ENCODE results near the gene BMPR1A.

BMPR1A gene

DNA sequence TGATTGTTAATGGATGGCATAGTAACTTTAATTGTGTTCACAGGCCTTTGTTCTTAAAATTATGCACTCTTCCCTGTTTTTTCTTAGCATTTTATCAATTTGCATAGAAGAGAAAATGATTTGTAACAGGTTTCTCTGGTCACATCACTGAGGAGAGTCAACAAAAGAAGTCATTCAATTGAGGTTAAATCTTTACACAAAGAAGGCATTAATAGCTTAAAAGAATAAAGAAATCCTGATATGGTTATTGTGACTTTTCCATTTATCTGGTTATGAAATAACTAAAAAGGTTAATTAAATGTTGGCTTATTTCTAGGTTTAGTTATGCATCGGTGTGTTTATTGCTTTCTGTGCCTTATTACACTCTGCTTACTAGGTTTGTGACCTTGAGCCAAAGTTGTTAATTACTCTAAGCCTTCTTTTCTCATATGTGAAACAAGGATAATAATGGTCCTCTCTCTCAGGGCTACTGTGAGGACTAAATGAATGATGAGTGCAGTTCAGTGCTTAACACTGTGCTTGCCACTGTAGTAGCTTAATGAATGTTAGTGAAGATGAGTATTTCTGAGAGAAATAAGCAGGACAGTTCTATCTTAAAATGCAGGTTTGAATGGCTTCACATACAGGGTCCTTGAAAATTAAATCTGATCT is 12.1 kb downstream of the BMPR1A start:
- no peak for DNase-seq

DNA sequence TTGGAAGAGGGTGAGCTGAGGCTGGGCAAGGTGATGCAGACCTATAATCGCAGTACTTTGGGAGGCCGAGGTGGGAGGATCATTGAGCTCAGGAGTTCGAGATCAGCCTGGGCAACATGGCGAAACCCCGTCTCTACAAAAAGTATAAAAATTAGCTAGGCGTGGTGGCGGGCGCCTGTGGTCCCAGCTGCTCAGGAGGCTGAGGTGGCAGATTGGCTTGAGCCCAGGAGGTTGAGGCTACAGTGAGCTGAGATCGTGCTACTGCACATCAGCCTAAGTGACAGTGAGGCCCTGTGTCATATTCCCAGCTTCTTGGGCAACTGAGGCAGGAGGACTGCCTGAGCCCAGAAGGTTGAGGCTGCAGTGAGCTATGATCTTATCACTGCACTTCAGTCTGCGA is 13.6 kb downstream of the BMPR1A start:
- no peak for DNase-seq

DNA sequence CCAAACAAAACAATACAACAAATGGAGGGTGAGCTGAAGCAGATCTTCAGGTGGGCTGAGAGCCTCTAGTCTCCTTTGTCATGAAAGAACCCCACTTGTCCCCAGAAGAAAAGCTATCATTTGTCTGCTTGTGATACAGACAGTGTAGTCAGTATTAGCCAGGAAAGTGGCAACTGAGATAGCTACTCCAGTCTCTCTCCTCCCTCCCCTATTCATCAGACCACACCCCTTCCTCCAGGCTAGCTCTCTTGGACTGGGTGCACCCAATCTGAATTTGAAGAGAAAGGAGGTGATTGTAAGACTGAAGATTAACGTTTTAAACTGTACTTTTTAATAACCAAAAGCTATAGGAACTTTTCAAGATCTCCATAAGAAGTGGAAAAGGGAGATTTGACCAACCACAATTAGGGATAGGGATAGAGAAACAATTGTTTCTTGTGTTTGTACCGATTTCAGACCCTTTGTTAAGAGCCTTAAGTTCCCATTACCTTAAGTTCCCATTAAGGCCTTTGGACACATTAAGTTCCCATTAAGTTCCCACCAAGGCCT is 14.1 kb downstream of the BMPR1A start:
- no peak for DNase-seq

DNA sequence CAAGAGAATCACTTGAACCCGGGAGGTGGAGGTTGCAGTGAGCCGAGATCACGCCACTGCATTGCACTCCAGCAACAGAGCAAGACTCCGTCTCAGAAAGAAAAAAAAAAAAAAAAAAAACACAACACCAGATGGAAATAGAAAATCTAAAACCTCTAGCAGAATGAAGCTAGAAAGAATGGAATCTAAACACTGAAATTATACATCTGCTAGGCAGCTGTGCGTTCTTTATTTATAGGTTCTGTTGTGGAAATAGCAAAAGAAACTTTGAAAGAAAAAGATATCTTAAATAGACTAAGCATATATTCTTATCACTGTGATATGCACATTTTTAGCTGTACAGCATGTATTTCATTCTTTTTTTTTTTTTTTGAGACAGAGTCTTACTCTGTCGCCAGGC is 17.1 kb downstream of the BMPR1A start:
- DNase-seq: no peak

DNA sequence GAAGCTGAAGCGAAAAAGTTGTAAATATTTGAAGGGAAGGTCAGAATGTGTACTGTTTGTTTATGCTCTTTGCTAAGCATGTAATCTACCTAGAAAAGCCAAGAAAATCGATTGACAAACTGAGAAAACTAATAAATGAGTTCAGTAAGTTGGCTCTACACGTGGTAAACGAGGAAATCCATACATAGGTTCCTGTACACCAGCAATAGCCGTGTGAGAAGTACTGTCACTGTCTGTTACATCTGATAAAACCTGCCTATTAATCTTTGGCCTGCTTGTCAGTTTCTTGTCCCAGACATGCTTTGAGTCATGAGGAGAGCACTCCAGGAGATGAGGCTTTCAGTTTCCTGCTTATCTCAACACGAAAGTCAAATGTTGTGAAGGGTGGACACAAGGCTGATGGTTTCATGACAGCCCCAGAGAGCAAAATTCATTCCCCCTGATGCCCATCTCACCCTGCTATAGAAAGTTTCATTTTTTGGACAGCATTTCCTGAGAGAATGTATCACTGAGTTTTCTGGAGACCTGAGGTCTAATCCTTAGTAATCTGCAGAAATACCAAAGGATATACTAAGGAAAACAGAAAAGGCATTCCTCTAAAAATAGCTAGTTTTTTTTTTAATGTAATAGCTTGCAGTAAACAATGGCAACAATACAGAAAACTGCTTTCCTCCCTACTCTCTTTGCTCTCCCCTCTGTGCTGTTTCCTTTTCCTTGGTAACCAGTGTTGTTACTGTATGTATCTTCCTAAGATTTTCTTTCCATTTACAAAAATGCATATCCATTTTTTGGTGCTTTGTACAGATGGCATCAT is 18.8 kb downstream of the BMPR1A start:
- DNase-seq: no peak

DNA sequence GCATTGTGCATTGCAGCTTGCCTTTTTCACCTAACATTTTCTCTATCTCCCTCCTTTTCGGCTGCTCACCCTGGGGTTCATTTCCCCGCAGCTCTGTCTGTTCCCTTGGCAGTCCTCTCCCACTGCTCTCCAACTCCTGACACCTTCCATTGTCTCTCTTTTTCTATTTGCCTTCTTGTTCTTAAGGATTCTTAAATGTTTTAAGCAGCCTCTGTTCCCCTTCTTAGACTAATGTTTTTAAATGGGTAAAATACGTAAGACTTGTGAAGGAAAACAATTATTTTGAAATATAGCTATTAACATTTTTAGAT is 19.4 kb downstream of the BMPR1A start:
- no peak for DNase-seq

DNA sequence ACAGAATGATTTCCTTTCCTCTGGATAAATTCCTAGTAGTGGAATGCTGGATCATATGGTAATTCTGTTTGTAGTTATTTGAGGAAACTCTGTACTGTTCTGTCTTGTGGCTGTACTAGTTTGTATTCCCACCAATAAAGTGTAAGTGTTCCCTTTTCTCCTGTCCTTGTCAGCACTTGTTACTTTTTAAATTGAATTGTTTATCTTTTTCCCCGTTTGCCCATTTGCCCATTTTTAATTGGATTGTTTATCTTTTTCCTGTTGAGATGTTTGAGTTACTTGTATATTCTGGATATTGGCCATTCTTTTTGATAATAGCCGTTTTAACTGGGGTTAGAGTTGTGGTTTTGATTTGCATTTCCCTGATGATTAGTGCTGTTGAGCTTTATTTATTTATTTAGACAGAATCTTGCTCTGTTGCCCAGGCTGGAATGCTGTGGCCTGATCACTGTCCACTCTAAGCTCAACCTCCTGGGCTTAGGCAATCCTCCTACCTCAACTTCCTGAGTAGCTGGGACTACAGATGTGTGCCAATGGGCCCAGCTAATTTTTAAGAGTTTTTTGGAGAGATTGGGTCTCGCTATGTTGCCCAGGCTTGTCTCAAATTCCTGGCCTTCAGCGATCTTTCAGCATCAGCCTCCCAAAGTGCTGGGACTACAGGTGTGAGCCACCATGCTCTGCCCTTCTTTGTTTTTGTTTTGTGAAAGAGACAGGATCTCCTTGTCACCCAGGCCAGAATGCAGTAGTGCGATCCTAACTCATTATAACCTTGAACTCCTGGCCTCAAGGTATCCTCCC is 23.0 kb downstream of the BMPR1A start:
- no peak for DNase-seq

DNA sequence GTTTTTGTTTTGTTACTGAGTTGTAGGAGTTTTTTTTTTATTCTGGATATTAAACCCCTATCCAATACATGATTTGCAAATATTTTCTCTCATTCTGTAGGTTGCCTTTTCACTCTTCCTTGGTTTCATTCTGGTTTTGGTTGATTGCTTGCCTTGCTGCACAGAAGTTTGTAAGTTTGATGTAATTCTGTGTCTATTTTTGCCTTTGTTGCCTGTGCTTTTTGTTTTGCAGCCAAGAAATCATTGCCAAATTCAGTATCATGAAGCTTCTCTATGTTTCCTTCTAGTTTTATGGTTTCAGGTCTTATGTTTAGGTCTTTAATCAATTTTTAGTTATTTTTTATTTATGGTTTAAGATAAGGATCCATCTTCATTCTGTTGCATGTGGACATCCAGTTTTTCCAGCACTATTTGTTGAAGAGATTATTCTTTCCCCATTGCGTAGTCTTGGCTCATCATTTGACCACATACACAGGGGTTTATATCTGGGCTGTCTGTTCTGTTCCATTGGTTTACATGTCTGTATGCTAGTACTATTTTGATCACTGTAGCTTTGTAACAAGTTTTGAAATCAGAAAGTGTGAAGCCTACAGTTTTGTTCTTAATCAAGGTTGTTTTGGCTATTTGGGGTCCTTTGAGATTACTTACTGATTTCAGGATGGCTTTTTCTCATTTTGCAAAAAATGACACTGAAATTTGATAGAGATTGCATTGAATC is 26.4 kb downstream of the BMPR1A start:
- no peak for DNase-seq

DNA sequence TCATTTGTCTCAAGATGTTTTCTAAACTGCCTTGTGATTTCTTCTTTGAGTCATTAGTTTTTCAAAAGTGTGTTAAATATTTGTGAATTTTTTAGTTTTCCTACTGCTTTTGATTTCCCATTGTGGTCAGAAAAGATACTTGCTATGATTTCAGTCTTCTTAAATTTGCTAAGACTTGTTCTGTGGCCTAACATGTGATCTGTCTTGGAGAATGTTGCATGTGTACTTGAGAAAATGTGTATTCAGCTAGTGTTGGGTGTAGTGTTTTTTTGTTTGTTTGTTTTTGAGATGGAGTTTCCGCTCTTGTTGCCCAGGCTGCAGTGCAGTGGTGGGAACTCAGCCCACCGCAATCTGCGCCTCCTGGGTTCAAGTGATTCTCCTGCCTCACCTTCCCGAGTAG is 28.6 kb downstream of the BMPR1A start:
- DNase-seq: no peak

DNA sequence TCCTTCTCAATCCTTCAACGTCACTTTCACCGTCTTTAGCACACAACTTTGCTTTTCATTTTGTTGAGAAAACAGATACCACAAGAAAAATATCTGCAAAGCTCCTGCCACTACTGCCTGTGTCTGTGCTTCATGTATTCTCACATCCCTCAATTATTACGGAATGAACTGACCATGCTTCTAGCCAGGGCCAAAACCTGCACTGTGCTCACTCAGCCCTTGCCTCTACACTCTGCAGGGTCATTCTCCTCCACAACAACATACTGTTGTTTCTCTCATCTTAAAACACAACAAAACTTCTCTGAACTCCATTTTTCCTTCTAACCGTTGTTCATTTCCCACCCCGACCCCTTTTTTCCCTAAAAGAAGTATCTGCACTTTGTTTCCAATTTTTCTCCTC is 29.5 kb downstream of the BMPR1A start:
- DNase-seq: no peak

DNA sequence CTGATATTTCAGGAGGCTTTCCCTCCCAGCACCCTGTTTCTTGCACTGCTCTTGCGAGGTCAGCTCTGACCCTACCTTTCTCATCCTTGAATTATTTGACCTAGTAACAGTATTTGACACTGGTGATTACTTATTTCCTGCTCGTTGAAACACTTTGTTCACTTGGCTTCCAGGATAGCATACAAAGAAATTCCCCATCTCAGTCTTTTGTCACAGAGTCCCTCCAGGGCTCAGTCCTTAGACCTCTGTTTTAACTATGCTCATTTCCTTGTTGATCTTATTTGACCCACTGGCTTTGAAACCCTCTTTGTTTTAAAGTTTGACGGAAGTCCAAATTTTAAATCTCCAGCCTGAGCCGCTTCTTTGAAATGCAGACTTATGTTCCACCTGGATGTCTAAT is 29.9 kb downstream of the BMPR1A start:
- DNase-seq: no peak

DNA sequence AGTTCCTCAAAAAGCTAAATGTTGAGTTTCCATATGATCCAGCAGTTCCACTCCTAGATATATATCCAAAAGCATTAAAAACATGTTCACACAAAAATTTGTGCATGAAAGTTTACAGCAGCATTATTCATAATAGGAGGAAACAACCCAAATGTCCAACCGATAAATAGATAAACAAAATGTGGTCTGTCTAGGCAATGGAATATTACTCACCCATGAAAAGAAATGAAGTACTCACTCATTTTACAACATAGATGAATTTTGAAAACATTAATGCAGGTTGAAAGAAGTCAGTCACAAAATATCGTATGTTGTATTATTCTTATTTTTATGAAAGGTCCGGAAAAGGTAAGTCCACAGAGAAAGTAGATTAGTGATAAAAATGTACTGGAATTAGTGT is 34.0 kb downstream of the BMPR1A start:
- no peak for DNase-seq

DNA sequence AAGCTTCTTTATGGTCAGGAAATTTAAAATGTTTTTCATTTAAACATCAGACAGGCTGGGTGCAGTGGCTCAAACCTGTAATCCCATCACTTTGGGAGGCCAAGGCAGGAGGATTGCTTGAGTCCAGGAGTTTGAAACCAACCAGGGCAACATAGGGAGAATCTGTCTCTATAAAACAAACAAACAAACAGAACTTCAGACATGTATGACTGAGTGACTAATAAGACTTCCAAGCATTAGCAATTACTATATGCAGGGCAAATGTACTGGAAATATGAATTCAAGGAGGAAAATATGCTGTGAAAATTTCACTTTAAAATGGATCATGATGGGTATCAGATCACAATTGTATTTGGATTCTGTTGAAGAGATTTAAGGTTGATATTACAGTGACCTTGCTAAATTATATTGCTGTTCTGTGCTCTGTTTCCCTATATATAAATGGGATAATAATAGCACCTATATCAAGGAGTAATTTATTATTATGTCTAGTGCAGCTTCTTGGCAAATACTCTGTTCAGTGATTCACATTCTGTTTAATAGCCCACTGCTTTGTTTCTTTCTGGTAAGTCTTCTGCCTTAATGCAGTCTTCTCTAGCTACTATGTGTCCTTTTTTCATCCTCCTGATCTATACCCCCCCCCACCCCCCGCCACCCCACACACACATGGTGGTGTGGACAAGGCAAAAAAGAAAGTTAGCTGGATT is 36.2 kb downstream of the BMPR1A start:
- DNase-seq: no peak

DNA sequence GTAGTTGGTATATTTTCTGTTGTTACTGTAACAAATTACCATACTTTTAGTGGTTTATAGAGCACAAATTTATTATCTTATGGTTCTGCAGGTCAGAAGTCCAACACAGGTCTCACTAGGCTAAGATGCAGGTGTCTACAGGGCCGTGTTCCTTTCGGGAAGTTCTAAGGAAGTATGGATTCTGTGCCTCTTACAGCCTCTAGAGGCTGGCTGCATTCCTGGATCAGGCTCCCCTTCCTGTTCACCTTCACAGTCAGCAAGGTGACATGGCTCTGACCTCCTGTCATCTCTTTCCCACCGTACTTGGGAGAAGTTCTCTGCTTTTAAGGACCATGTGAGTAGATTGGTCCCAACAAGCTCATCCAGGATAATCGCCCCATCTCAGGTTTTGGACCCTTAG is 37.3 kb downstream of the BMPR1A start:
- DNase-seq: no peak

DNA sequence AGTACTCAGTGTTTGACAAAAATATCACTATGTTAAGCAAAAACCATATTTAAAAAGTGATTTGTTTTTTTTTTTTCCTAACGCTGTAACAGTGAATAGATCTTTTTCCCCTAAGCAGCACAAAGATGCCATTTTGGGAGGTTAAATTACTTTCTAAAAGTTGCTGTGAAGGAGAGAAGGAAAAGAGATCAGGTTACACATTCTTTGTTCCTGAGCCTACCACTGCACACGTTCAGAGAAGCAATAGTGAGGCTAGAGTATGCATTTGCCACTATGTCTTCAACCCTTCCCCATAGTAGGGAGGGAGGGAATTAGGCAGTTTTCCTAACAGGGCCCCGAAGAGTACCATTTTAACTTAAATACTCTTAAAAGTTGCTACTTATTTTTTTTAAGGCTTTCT is 38.9 kb downstream of the BMPR1A start:
- DNase-seq: no peak

DNA sequence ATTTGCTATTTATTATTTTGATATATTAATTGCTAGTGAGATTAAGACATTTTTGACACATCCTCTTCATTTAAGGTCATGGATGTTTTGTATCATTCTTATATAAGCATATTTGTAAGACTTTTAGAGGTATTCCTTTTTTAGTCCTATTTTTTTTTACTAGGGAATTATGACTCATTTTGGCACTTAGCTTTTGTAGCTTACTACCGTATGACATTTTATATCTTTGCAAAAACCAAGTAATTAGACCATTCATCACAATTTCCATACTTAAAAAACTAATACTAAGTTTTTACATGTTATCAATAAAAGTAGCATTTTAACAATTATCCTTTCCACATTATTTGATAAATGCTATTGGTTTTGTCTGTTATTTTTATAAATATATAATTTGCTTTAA is 41.6 kb downstream of the BMPR1A start:
- DNase-seq: no peak

DNA sequence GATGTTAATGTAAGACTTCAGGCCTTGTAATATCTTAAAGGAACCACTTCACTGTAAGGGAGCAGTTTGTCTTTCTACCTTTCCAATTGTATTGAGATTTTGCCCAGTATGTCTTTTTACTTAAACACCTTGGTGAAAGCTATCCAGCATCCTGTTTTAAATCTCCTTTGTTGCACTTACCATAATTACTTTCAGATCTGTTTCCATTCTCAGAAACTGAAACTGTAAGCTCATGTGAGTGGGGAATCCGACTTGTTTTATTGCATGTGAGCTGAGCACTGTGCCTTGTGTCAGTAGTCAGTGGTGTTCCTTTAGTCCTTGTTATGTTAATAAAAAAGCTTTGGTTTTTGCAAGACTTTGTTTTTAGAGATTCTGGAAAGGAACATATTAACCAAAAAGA is 42.2 kb downstream of the BMPR1A start:
- no peak for DNase-seq

DNA sequence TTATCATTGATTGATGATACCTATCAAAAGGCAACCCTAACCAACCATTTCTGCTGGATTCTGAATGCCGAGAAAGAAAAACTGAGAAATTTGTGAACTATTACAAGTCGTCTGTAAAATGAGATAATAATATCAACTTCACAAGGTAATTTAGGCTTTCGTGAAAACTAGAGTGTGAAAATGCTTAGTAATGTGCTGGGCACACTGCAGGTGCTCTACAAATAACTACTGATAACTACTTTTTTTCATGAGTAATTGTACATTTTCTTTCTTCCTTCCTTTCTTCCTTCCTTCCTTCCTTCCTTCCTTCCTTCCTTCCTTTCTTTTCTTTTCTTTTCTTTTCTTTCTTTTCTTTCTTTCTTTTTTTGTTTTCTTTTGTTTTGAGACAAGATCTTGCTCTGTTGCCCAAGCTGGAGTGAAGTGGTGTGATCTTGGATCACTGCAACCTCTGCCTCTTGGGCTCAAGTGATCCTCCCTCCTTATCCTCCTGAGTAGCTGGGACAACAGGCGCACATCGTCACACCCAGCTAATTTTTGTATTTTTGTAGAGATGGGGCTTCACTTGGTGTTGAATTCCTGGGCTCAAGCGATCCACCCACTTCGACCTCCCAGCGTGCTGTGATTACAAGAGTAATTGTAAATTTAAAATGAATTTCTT is 42.9 kb downstream of the BMPR1A start:
- no peak for DNase-seq

DNA sequence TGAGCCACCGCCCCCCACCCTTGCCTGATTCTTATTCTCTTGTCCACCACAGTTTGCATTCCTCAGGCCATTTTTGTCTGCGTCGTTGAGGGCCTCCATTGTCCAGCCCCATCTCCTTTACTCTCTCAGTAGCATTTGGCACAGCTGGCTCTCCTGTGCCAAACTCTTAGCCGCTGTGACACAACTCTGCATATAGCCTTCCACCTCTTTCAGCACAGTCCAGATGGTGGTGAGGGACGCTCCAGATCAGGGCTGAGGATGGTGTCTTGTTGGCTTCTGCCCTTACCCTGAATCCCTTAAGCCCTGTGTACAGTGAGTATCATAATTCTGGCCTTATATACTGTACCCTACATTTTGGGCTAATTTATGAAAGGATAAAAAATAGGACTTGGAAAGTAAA is 45.6 kb downstream of the BMPR1A start:
- DNase-seq: no peak

DNA sequence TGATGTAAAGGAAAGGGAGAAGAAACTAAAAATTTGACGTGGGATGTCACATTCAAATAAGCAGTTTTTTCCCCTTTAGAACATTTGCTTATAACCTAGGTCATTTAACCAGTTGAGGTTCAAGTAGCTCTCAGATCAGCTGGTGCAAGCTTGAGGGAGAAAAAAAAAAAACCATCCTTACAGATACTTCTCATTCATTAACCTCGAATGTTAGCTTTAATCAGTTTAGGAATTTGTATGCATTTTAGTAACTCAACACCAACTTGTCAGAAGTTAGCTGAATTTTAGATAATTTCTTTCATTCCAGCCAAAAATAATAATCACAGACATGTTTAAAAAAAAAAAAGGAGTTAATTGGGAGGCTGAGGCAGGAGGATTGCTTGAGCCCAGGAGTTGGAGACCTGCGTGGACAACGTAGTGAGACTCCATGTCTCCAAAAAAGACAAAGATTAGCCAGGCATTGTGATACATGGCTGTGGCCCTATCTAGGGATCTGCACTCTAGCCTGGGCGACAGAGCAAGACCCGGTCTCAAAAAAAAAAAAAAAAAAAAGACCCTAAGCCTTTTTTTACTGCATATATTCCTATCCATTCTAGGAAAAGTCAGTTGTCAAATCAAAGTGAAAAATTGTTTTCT is 46.2 kb downstream of the BMPR1A start:
- DNase-seq: no peak

DNA sequence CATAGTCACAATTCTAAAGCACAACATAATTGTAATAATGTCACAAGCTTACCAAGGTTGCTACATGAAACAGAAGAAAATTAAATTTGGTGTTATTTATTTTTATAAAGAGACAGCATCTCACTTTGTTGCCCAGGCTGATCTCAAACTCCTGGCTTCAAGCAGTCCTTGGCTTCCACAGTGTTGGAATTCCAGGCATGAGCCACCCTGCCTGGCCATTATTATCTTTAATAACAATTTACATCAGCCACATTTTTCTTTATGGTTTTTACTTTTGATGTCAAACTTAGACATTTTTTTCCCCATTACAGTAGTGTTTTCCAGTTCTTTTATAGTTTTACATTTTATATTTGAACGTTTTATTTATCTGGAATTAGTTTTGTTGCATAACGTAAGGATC is 46.7 kb downstream of the BMPR1A start:
- no peak for DNase-seq

All from central memory CD4-positive, alpha-beta T cell (primary cell).